Erythroblast (primary cell): ENCODE results near the gene DNAJC1.

Experiments
- GATA1 ChIP-seq: IDR thresholded peaks from 2 replicates; pipeline ENCODE4 v1.6.1; 2011; ENCODE audit warnings: low read depth, mild to moderate bottlenecking, control low read depth, low read length, moderate library complexity
- POLR2A ChIP-seq: IDR thresholded peaks from 2 replicates; pipeline ENCODE4 v1.6.1; 2011; ENCODE audit warnings: mild to moderate bottlenecking, low read length

- no peak for TF ChIP-seq POLR2A
- TF ChIP-seq GATA1 = no peak
These were observed 2.9 kb upstream of the DNAJC1 start for GRCh38 chr10:22006379-22006884.
